ENCODE results near the gene PSMB8. TPM values are rescaled to one million over a fixed set of nuclear protein-coding genes. Genes with fewer than 3 reads are reported as not detected.

The PSMB8 gene
- total and polyA plus RNA-seq, 12 donors, result 8.5 to 127 (median 13.6) TPM

DNA sequence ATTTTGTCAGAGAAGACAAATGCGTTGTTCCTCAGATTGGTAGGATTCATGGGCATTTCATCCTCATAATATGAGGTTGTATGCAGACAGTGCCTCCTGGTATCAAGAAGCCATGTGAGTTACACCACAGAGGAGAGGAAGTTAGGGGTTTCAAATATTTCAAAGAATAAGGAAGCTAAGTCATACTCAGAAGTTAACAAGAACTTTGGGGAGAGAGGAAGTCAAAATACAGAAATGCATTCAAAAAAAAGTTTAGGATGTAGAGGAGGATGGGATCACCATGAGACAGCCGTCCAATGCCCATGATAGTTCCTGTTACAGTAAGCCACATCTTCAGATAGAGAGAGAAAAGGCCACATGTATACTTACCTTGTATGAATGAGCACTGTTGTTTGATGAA is 49.3 kb downstream of the PSMB8 start:
- intact Hi-C loops (cut with DNase I), result loop anchor here in 5 of 10 donors (5.0 to 10.0 kb wide), 4 partner anchors 90 to 550 kb away; no protein-coding TSS in a partner anchor
- WGBS, 2 donors, result 64 to 75% methylated on average over 2 of the region's 2 CpGs
- DNase-seq, result no peak
- Histone ChIP-seq H3K4me1 (peaks cover 0 to 38% (median 3%) of the 10 kb centered on the region in 9 donors), H3K36me3 (no peaks in the 10 kb centered on the region), H3K27ac (peak overlapping the region in 1 of 10 donors; percentile 69), H3K4me3 (no peak overlapping the region), H3K27me3 (peaks cover 0 to 87% (median 49%) of the 10 kb centered on the region in 7 donors), H3K9me3 (peaks cover 0 to 9% (median 2%) of the 10 kb centered on the region in 11 donors)
- TF ChIP-seq, protein P1, sequence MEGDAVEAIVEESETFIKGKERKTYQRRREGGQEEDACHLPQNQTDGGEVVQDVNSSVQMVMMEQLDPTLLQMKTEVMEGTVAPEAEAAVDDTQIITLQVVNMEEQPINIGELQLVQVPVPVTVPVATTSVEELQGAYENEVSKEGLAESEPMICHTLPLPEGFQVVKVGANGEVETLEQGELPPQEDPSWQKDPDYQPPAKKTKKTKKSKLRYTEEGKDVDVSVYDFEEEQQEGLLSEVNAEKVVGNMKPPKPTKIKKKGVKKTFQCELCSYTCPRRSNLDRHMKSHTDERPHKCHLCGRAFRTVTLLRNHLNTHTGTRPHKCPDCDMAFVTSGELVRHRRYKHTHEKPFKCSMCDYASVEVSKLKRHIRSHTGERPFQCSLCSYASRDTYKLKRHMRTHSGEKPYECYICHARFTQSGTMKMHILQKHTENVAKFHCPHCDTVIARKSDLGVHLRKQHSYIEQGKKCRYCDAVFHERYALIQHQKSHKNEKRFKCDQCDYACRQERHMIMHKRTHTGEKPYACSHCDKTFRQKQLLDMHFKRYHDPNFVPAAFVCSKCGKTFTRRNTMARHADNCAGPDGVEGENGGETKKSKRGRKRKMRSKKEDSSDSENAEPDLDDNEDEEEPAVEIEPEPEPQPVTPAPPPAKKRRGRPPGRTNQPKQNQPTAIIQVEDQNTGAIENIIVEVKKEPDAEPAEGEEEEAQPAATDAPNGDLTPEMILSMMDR (IDR thresholded peaks at IDR 0.05), result no peak
- peak in 7 of 8 donors; percentile 21 to 53 (median 41) for ATAC-seq

DNA sequence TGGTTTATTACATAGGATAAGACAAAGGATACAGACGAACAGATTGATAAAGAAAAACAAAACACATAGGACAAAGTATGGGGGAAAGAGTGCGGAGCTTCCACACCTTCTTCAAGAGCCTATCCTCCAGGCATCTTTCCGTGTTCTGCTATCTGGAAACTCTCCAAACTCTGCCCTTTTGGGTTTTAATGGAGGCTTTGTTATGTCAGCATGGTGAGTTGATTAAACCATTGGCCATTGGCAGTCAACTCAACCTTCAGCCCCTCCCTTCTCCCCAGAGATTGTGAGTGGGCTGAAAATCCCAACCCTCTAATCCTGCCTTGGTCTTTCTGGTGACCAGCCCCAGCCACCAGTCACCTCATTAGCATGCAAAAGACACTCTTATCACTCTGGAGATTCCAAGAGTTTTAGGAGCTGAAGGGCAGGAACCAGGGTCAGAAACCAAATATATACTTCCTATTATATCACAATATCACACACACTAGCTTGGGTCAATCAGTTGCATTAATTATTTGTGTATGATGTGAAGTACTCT is 50.9 kb downstream of the PSMB8 start:
- intact Hi-C loops (cut with DNase I), result loop anchor here in 5 of 10 donors (5.0 to 10.0 kb wide), 4 partner anchors 88 to 548 kb away; no protein-coding TSS in a partner anchor
- TF ChIP-seq, protein P1 (IDR thresholded peaks at IDR 0.05), result no peak
- no peak for ATAC-seq
- Histone ChIP-seq H3K4me3 (no peak overlapping the region), H3K36me3 (no peaks in the 10 kb centered on the region), H3K27me3 (peaks cover 0 to 87% (median 49%) of the 10 kb centered on the region in 7 donors), H3K27ac (no peak overlapping the region), H3K9me3 (peaks cover 0 to under 1% (median 0%) of the 10 kb centered on the region in 11 donors), H3K4me1 (peaks cover 0 to 38% (median 3%) of the 10 kb centered on the region in 9 donors)
- 64 to 70% methylated on average over 3 of the region's 3 CpGs for WGBS, 2 donors
- no peak for DNase-seq

Other genes with a start within 250 kb of the PSMB8 start
- gene HLA-DQA1, start 206.6 kb downstream of the PSMB8 start, total RNA-seq, result 100 to 1,000 TPM in 1 of 10 donors, 10 to 100 TPM in 7, 1 to 10 TPM in 2; 1.3 to 136 (median 16.2) TPM
- gene HLA-DQA1, start 206.6 kb downstream of the PSMB8 start, polyA plus RNA-seq, result 1 to 10 TPM; 5.9 to 9.6 TPM
- 10 to 100 TPM in 6 of 10 donors, 1 to 10 TPM in 4; 6.2 to 73.7 (median 14.4) TPM for gene HLA-DQB1, start 177.4 kb downstream of the PSMB8 start, total RNA-seq
- 10 to 100 TPM; 18.8 to 81.2 TPM for gene HLA-DQB1, start 177.4 kb downstream of the PSMB8 start, polyA plus RNA-seq
- 10 to 100 TPM in 1 of 10 donors, 1 to 10 TPM in 4, under 1 TPM in 4, not detected in 1; 0.18 to 28.1 (median 1.9) TPM for gene HLA-DQA2, start 102.7 kb downstream of the PSMB8 start, total RNA-seq
- gene HLA-DQA2, start 102.7 kb downstream of the PSMB8 start, polyA plus RNA-seq, result not detected
- 10 to 100 TPM in 1 of 10 donors, 1 to 10 TPM in 3, under 1 TPM in 4, not detected in 2; 0.30 to 14.6 (median 0.92) TPM for gene HLA-DQB2, start 80.5 kb downstream of the PSMB8 start, total RNA-seq
- not detected for gene HLA-DQB2, start 80.5 kb downstream of the PSMB8 start, polyA plus RNA-seq
- gene HLA-DOB, start 27.0 kb downstream of the PSMB8 start, total RNA-seq, result 1 to 10 TPM in 1 of 10 donors, under 1 TPM in 7, not detected in 2; 0.21 to 2.1 (median 0.48) TPM
- 1 to 10 TPM in 1 of 2 donors, under 1 TPM in 1; 0.36 to 1.1 TPM for gene HLA-DOB, start 27.0 kb downstream of the PSMB8 start, polyA plus RNA-seq
- 10 to 100 TPM in 7 of 10 donors, 1 to 10 TPM in 3; 8.8 to 92.1 (median 13.8) TPM for gene TAP2, start 5.3 kb downstream of the PSMB8 start, total RNA-seq
- 10 to 100 TPM; 12.8 to 13.8 TPM for gene TAP2, start 5.3 kb downstream of the PSMB8 start, polyA plus RNA-seq
- 100 to 1,000 TPM in 1 of 10 donors, 10 to 100 TPM in 9; 12.8 to 213 (median 15.4) TPM for gene TAP1, start 9.7 kb upstream of the PSMB8 start, total RNA-seq
- gene TAP1, start 9.7 kb upstream of the PSMB8 start, polyA plus RNA-seq, result 10 to 100 TPM; 35.4 to 38.3 TPM
- 100 to 1,000 TPM in 1 of 10 donors, 10 to 100 TPM in 8, 1 to 10 TPM in 1; 10.0 to 198 (median 14.3) TPM for gene PSMB9, start 10.1 kb upstream of the PSMB8 start, total RNA-seq
- gene PSMB9, start 10.1 kb upstream of the PSMB8 start, polyA plus RNA-seq, result 10 to 100 TPM; 23.4 to 33.4 TPM
- gene HLA-DMB, start 97.0 kb upstream of the PSMB8 start, total RNA-seq, result 10 to 100 TPM in 4 of 10 donors, 1 to 10 TPM in 6; 2.7 to 79.8 (median 7.6) TPM
- gene HLA-DMB, start 97.0 kb upstream of the PSMB8 start, polyA plus RNA-seq, result 1 to 10 TPM; 5.5 to 7.8 TPM
- 100 to 1,000 TPM in 1 of 10 donors, 10 to 100 TPM in 8, 1 to 10 TPM in 1; 7.8 to 106 (median 14.5) TPM for gene HLA-DMA, start 109.0 kb upstream of the PSMB8 start, total RNA-seq
- 10 to 100 TPM; 11.8 to 47.6 TPM for gene HLA-DMA, start 109.0 kb upstream of the PSMB8 start, polyA plus RNA-seq
- gene BRD2, start 124.5 kb upstream of the PSMB8 start, total RNA-seq, result 10 to 100 TPM; 64.9 to 97.0 (median 74.9) TPM
- gene BRD2, start 124.5 kb upstream of the PSMB8 start, polyA plus RNA-seq, result 10 to 100 TPM; 49.3 to 87.2 TPM
- gene HLA-DOA, start 165.5 kb upstream of the PSMB8 start, total RNA-seq, result 10 to 100 TPM in 1 of 10 donors, 1 to 10 TPM in 8, under 1 TPM in 1; 0.75 to 22.8 (median 2.0) TPM
- gene HLA-DOA, start 165.5 kb upstream of the PSMB8 start, polyA plus RNA-seq, result 1 to 10 TPM in 1 of 2 donors, under 1 TPM in 1; 0.65 to 2.1 TPM
- gene HLA-DPA1, start 229.6 kb upstream of the PSMB8 start, total RNA-seq, result 100 to 1,000 TPM in 1 of 10 donors, 10 to 100 TPM in 9; 17.8 to 328 (median 53.6) TPM
- gene HLA-DPA1, start 229.6 kb upstream of the PSMB8 start, polyA plus RNA-seq, result 10 to 100 TPM; 18.2 to 24.3 TPM
- gene HLA-DPB1, start 231.9 kb upstream of the PSMB8 start, total RNA-seq, result 100 to 1,000 TPM in 1 of 10 donors, 10 to 100 TPM in 9; 19.2 to 264 (median 34.8) TPM
- 10 to 100 TPM; 18.7 to 48.2 TPM for gene HLA-DPB1, start 231.9 kb upstream of the PSMB8 start, polyA plus RNA-seq

Measured in heart right ventricle (tissue), 16 donors.